ENCODE data around the gene ZNF746. TPM values are rescaled to one million over a fixed set of nuclear protein-coding genes. Genes with fewer than 3 reads are reported as not detected.

The ZNF746 gene
- total RNA-seq, 2 donors from 2014 or later: 20.1 to 22.3 TPM

DNA sequence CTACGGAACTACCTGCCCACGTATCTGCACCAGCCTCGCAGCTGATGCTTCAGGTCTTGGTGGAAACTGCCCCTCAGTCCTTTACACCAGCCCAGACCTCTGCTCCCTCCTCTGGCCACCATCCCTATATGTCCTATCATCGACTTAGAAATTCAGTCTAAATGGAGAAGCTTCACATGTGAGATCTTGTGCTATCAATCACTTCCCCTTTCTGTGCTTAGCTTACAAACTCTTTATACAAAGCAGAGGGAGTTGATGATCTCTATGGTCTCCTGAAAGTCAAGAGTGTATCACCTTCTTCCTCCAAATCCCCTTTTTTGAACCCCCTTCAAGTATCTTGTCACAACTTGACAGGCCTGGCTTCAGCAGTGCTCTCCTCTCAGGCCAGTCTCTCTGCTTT, 67.4 kb downstream of the ZNF746 start:
- no peak overlapping the region for H3K4me3 Mint-ChIP-seq
- no peak for TF ChIP-seq CTCF (conservative IDR thresholded peaks at IDR 0.05)
- Histone ChIP-seq H3K27ac (ENCODE audit: low read depth, low read length) (no peak overlapping the region), H3K4me3 (ENCODE audit: low read length) (no peak overlapping the region), H3K9ac (ENCODE audit: extremely low read depth, low read length, poor library complexity, severe bottlenecking) (no peak overlapping the region), H3K9me3 (ENCODE audit: control insufficient read depth, low read length) (no peaks in the 10 kb centered on the region), H3K36me3 (ENCODE audit: control insufficient read depth, insufficient read depth, low read length) (peaks cover 30% of the 10 kb centered on the region), H3K4me1 (ENCODE audit: control insufficient read depth, insufficient read depth, low read length) (no peaks in the 10 kb centered on the region), H3K27me3 (ENCODE audit: control insufficient read depth, insufficient read depth, low read length, poor library complexity, severe bottlenecking) (no peaks in the 10 kb centered on the region)
- no peak overlapping the region for H3K27ac Mint-ChIP-seq
- no peaks in the 10 kb centered on the region for H3K4me1 Mint-ChIP-seq
- no peak for DNase-seq
- peaks cover 2% of the 10 kb centered on the region for H3K27me3 Mint-ChIP-seq (ENCODE audit: insufficient read depth)
- 88 to 96% methylated on average over 3 to 4 of the region's 4 CpGs for WGBS, 2 experiments (ENCODE audit: insufficient coverage in 1 of 2, insufficient read length in 1 of 2)
- no peaks in the 10 kb centered on the region for H3K9me3 Mint-ChIP-seq
- peaks cover 42% of the 10 kb centered on the region for H3K36me3 Mint-ChIP-seq (ENCODE audit: low read depth)

- peaks cover 21% of the 10 kb centered on the region for H3K27me3 Mint-ChIP-seq (ENCODE audit: insufficient read depth)
- Histone ChIP-seq H3K9ac (ENCODE audit: extremely low read depth, low read length, poor library complexity, severe bottlenecking) (no peak overlapping the region), H3K9me3 (ENCODE audit: control insufficient read depth, low read length) (no peaks in the 10 kb centered on the region), H3K36me3 (ENCODE audit: control insufficient read depth, insufficient read depth, low read length) (peaks cover 10% of the 10 kb centered on the region), H3K27ac (ENCODE audit: low read depth, low read length) (no peak overlapping the region), H3K4me1 (ENCODE audit: control insufficient read depth, insufficient read depth, low read length) (no peaks in the 10 kb centered on the region), H3K4me3 (ENCODE audit: low read length) (no peak overlapping the region), H3K27me3 (ENCODE audit: control insufficient read depth, insufficient read depth, low read length, poor library complexity, severe bottlenecking) (no peaks in the 10 kb centered on the region)
- no peak overlapping the region for H3K4me3 Mint-ChIP-seq
- H3K9me3 Mint-ChIP-seq: no peaks in the 10 kb centered on the region
- no peak for DNase-seq
- H3K4me1 Mint-ChIP-seq: peaks cover 11% of the 10 kb centered on the region
- TF ChIP-seq CTCF (conservative IDR thresholded peaks at IDR 0.05): no peak
- WGBS, 2 experiments (ENCODE audit: insufficient coverage in 1 of 2, insufficient read length in 1 of 2): 95 to 100% methylated on average over 2 of the region's 2 CpGs
- peaks cover 22% of the 10 kb centered on the region for H3K36me3 Mint-ChIP-seq (ENCODE audit: low read depth)
- no peak overlapping the region for H3K27ac Mint-ChIP-seq
These were observed 69.7 kb downstream of the ZNF746 start for GRCh38 chr7:149427893-149428292.

DNA sequence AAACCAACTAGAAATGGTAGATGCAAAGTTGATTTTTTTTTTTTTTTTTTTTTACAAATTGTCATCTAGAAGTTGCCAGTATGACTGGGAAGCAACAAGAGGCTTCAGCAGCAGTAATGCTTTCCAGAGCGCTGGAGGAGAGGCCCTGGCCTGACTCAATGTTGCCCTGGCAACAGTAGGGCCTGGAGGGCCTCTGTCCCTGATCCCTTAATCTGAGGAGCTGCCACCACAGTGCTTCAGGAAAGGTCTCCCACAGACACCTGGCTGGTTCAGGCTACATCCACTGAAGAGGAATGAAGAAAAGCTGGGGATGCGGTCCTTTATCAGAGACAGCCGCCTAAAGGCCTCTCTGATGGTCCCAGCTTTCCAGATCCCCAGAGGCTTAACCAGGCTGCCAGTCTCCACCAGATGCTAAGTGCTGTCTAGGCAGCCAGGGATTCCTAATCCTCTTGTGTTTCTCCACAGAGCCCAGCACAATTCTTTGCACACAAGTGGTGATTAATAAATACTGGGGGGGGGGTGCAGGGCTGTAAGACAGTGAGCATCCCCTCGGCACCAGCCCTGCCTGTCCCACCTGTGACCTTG, 70.4 kb downstream of the ZNF746 start:
- H3K4me1 Mint-ChIP-seq: peaks cover 11% of the 10 kb centered on the region
- Histone ChIP-seq H3K27me3 (ENCODE audit: control insufficient read depth, insufficient read depth, low read length, poor library complexity, severe bottlenecking) (no peaks in the 10 kb centered on the region), H3K9me3 (ENCODE audit: control insufficient read depth, low read length) (no peaks in the 10 kb centered on the region), H3K36me3 (ENCODE audit: control insufficient read depth, insufficient read depth, low read length) (peaks cover 8% of the 10 kb centered on the region), H3K9ac (ENCODE audit: extremely low read depth, low read length, poor library complexity, severe bottlenecking) (no peak overlapping the region), H3K4me1 (ENCODE audit: control insufficient read depth, insufficient read depth, low read length) (no peaks in the 10 kb centered on the region), H3K27ac (ENCODE audit: low read depth, low read length) (no peak overlapping the region), H3K4me3 (ENCODE audit: low read length) (no peak overlapping the region)
- no peak for DNase-seq
- no peak overlapping the region for H3K27ac Mint-ChIP-seq
- no peak overlapping the region for H3K4me3 Mint-ChIP-seq
- peaks cover 21% of the 10 kb centered on the region for H3K27me3 Mint-ChIP-seq (ENCODE audit: insufficient read depth)
- no peaks in the 10 kb centered on the region for H3K9me3 Mint-ChIP-seq
- peaks cover 16% of the 10 kb centered on the region for H3K36me3 Mint-ChIP-seq (ENCODE audit: low read depth)
- 87 to 100% methylated on average over 3 to 4 of the region's 4 CpGs for WGBS, 2 experiments (ENCODE audit: insufficient coverage in 1 of 2, insufficient read length in 1 of 2)
- TF ChIP-seq CTCF (conservative IDR thresholded peaks at IDR 0.05): no peak

Data from endodermal cell (in vitro differentiated cells).